ENCODE measurements around the gene KRTAP5-8. TPM values are rescaled to one million over a fixed set of nuclear protein-coding genes. Genes with fewer than 3 reads are reported as not detected.

Gene KRTAP5-8
- total and polyA plus RNA-seq, 2 experiments from 2014 or later: not detected

Other genes with a start within 250 kb of the KRTAP5-8 start
- gene DHCR7, start 89.6 kb upstream of the KRTAP5-8 start, total RNA-seq: 50.0 and 133 TPM in 2 replicates
- gene DHCR7, start 89.6 kb upstream of the KRTAP5-8 start, polyA plus RNA-seq: 65.0 and 158 TPM in 2 replicates
- 56.4 and 68.9 TPM in 2 replicates for gene NADSYN1, start 84.8 kb upstream of the KRTAP5-8 start, total RNA-seq
- 46.8 and 67.0 TPM in 2 replicates for gene NADSYN1, start 84.8 kb upstream of the KRTAP5-8 start, polyA plus RNA-seq
- gene KRTAP5-7, start 10.8 kb upstream of the KRTAP5-8 start, total RNA-seq: not detected in 2 replicates
- 0.12 TPM in 1 of 2 replicates, not detected in the other for gene KRTAP5-7, start 10.8 kb upstream of the KRTAP5-8 start, polyA plus RNA-seq
- gene KRTAP5-9, start 10.4 kb downstream of the KRTAP5-8 start, total RNA-seq: 0.39 TPM in 1 of 2 replicates, not detected in the other
- not detected in 2 replicates for gene KRTAP5-9, start 10.4 kb downstream of the KRTAP5-8 start, polyA plus RNA-seq
- 0.14 TPM in 1 of 2 replicates, not detected in the other for gene KRTAP5-10, start 27.5 kb downstream of the KRTAP5-8 start, total RNA-seq
- 0.23 and 0.34 TPM in 2 replicates for gene KRTAP5-10, start 27.5 kb downstream of the KRTAP5-8 start, polyA plus RNA-seq
- gene KRTAP5-11, start 44.9 kb downstream of the KRTAP5-8 start, total RNA-seq: not detected in 2 replicates
- gene KRTAP5-11, start 44.9 kb downstream of the KRTAP5-8 start, polyA plus RNA-seq: not detected in 2 replicates